ENCODE results near the gene EPHB2.

EPHB2 gene

DNA sequence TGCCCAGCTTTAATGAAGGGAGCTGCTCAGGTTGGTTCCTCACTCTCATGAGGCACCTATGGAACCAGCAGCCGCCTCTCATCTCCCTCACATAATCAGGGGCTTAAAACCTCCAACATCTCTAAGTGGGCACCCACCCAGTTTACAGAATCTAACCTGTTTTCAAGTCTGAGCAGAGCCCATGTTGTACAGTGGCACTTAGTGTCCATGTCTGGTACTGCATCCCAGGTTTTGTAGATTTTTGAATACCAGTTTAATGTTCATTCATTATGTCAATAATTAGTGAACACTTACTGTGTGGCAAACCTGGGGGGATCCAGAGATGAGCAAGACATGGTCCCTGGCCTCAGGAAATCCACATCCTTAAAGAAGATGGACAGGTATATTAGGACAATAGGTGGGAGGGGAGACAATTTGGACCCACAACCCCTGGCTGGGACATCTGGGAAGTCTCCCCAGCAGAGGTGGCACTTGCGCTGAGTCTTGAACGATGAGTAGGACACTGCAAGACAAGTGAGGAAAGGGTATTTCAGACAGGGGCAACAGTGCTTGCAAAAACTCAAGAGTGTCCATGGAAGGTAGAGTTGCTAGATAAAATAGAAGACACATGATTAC, 178.7 kb downstream of the EPHB2 start:
- peak; percentile 33 for DNase-seq

DNA sequence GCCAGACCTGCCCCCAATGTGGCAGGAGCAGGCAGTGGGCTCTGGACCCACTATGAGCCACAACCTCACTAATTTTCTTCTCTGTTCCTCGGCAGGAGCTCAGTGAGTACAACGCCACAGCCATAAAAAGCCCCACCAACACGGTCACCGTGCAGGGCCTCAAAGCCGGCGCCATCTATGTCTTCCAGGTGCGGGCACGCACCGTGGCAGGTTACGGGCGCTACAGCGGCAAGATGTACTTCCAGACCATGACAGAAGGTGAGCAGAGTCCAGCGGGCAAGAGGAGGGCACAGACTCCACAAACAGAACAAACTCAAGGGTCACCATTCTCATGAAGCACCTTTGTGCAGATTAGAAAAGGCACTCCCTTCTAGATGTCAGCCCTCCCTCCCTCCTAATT, 182.2 kb downstream of the EPHB2 start:
- DNase-seq, result no peak

DNA sequence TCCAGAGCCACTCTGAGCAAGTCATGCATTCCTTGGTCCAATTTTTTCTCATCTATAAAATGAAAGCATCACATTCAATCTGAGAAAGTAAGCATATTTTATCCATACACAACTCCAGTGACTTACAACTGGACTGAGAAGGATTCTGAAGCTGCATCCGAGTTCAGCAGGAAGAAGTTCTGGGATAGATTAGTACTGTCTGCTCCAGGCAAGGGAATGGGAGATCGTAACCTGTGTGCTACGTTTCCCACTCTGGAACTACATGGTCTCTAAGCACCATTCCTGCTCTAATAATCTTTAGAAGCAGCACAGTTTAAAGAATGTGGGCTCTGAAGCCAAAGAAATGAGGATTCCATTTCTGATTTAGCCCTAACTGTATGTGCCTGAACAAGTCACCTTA, 182.7 kb downstream of the EPHB2 start:
- DNase-seq, result no peak

DNA sequence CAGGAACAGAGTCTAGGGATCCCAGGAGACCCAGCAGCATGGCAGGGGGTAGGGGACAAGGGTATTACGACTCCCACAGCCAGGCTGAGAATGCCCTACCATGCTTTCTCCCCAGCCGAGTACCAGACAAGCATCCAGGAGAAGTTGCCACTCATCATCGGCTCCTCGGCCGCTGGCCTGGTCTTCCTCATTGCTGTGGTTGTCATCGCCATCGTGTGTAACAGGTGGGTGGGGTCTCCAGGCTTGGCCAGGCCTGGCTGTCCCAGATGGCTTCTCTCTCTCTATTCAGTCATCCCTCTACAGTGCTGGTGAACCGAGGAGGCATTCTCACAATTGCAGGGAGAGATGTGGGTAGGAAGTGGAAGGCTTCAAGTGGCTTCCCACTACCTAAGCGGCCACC, 184.7 kb downstream of the EPHB2 start:
- DNase-seq, result no peak

DNA sequence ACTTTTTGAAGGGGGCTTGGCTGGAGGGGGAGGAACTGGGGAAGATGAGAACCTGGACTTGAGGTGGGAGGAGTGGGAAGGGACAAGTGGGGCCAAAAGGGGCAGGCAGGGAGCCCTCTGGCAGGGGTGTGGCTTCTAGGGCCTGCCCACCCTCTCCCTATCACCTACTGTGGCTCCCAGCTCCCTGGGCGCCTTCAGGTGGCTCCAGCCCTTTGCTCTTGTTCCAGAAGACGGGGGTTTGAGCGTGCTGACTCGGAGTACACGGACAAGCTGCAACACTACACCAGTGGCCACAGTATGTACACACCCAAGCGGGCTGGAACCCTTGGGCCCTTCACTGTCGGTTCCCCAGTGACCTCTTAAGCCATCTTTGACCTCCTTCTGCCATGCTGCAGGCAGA, 185.5 kb downstream of the EPHB2 start:
- DNase-seq, result no peak

DNA sequence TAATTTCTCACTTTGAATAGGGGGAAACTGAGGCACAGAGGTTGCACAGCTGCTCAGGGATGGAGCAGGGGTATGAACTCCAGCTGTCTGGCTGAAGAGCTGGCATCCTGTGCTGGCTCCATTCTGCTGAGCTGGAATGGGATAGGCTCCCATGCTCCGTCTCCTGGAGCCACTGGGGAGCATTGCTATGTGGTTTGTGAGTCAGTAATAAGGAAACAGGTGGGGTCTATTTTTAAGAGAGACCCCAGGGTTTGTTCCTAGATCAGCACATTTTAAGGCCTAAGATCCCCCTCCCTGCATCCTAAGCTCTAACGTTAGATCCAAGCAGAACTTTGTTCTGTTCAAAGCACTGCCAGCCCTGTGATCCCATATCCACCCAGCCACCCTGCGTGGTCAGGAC, 189.8 kb downstream of the EPHB2 start:
- no peak for DNase-seq

DNA sequence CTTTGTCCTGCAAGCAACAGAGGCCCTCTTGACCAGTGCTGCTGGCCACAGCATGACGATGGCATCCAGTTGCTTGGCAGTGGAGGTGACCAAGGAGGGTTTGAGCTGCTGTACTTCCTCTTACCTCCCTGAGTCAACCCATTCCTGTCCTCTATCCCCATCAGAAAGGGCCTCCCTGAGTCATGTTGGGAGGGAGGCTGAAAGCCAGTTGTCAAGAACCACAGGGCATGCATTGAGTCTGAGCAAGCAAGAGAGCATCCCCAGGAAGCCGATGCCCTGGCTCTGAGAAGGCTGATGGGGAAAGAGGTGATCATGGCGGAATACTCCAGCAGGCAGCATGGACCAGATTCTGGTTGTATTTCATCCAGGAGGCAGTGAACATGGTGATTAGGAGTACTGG, 192.5 kb downstream of the EPHB2 start:
- no peak for DNase-seq

DNA sequence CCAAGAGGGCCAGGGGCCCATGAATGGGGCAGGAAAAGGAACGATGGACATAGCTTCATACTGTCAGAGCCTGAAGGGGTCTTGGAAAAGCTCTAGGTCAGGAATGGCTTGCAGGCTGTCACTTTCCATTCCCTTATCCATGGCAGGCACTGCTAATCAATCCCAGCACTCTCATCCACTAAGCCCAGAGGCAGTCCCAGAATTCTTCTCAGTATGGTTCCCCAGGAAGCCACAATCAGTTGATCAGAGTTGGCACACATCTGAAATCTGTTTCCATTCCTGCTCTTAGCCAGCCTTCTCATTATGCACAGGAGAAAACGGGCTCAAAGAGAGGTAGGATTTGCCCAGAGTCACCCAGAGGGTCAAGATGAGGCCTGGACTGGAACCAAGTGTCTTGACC, 196.3 kb downstream of the EPHB2 start:
- DNase-seq, result no peak

DNA sequence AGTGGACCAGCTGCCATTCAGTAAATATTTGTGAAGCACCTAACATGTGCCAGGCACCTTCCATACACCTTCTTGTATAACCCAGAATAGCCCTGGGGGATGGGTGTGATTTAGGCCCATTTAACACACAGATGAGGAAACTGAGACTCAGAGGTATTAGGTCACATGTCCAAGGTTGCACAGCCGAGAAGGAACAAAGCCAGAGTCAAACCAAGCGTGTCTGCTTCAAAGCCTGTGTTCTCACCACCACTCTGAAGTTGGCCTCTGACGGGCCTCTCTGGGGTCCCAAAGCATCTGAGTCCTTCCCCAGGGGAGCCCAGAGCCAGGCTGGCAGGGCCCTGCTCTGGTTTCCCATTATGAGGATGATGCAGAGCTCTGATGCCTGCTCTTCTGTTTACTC, 196.9 kb downstream of the EPHB2 start:
- no peak for DNase-seq

DNA sequence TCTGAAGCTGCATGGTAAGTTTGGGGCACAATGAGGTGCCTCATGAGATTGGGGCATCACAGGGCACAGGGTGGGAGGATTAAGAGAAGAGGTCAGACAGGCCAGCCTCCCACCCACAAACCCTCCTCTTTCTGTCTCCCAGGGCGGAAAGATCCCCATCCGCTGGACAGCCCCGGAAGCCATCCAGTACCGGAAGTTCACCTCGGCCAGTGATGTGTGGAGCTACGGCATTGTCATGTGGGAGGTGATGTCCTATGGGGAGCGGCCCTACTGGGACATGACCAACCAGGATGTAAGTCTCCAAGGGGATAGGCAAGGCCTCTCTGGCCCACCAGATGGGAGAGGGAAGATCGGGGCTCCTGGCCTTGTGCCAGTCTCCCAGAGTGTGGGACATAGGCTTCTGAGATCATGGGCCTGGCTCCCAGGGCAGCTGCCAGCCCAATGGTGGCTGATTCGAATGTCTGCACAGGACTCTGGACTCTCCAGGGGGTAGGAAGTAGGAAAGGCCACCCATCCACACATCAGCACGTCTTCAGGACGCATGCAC, 198.3 kb downstream of the EPHB2 start:
- DNase-seq, result no peak

DNA sequence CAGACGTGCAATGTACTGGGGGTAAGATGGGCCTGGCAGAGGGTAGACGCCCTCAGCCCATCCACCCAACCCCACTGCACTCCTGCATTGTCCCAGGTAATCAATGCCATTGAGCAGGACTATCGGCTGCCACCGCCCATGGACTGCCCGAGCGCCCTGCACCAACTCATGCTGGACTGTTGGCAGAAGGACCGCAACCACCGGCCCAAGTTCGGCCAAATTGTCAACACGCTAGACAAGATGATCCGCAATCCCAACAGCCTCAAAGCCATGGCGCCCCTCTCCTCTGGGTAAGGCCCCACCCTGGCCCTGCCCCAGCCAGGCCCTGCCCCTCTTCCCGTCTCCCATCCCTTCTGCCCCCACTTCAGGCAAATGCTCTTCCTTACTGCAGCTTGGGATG, 199.6 kb downstream of the EPHB2 start:
- DNase-seq, result no peak

DNA sequence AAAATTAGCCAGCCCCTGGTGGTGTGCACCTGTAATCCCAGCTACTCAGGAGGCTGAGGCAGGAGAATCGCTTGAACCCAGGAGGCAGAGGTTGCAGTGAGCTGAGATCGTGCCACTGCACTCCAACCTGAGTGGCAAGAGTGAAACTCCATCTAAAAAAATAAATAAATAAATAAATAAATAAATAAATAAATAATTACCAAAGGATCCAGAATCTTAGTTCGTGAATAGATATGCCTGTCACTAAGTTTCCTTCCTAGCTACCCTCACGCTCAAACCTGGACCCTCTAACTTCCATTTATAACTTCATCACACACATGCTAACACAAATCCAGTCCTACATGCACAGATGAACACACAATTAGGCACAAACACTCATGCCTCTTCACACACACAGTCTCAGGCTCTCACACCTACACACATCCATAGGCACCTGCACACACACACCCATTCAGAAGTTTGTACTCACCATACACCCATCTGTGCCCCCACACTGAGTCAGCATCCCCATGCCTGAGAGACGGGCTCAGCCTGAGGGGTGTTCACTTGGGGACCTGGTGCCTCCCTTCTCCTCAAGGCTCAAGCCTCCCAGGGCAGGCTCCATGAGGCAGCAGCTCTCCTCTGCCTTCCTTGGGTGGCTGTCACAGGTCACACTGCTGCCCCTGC, 200.5 kb downstream of the EPHB2 start:
- no peak for DNase-seq

DNA sequence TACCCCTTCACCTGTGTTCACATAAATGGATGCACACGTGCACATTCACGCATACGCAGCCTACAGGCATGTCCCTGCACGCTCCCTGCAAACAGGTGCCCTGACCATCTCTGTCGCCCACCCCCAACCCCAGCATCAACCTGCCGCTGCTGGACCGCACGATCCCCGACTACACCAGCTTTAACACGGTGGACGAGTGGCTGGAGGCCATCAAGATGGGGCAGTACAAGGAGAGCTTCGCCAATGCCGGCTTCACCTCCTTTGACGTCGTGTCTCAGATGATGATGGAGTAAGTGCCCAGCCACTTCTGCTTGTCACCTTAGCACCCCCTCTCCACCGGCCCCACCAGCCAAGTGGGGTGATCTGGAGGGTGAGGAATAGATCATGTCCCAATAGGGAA, 201.7 kb downstream of the EPHB2 start:
- no peak for DNase-seq

DNA sequence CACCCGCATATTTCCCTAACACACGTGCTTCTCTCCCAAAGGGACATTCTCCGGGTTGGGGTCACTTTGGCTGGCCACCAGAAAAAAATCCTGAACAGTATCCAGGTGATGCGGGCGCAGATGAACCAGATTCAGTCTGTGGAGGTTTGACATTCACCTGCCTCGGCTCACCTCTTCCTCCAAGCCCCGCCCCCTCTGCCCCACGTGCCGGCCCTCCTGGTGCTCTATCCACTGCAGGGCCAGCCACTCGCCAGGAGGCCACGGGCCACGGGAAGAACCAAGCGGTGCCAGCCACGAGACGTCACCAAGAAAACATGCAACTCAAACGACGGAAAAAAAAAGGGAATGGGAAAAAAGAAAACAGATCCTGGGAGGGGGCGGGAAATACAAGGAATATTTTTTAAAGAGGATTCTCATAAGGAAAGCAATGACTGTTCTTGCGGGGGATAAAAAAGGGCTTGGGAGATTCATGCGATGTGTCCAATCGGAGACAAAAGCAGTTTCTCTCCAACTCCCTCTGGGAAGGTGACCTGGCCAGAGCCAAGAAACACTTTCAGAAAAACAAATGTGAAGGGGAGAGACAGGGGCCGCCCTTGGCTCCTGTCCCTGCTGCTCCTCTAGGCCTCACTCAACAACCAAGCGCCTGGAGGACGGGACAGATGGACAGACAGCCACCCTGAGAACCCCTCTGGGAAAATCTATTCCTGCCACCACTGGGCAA, 202.9 kb downstream of the EPHB2 start:
- no peak for DNase-seq

DNA sequence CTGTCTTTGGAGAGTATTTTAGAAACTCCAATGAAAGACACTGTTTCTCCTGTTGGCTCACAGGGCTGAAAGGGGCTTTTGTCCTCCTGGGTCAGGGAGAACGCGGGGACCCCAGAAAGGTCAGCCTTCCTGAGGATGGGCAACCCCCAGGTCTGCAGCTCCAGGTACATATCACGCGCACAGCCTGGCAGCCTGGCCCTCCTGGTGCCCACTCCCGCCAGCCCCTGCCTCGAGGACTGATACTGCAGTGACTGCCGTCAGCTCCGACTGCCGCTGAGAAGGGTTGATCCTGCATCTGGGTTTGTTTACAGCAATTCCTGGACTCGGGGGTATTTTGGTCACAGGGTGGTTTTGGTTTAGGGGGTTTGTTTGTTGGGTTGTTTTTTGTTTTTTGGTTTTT, 203.5 kb downstream of the EPHB2 start:
- DNase-seq, result no peak

DNA sequence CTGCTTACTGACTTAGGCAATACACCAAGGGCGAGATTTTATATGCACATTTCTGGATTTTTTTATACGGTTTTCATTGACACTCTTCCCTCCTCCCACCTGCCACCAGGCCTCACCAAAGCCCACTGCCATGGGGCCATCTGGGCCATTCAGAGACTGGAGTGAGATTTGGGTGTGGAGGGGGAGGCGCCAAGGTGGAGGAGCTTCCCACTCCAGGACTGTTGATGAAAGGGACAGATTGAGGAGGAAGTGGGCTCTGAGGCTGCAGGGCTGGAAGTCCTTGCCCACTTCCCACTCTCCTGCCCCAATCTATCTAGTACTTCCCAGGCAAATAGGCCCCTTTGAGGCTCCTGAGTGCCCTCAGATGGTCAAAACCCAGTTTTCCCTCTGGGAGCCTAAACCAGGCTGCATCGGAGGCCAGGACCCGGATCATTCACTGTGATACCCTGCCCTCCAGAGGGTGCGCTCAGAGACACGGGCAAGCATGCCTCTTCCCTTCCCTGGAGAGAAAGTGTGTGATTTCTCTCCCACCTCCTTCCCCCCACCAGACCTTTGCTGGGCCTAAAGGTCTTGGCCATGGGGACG, 204.1 kb downstream of the EPHB2 start:
- no peak for DNase-seq

DNA sequence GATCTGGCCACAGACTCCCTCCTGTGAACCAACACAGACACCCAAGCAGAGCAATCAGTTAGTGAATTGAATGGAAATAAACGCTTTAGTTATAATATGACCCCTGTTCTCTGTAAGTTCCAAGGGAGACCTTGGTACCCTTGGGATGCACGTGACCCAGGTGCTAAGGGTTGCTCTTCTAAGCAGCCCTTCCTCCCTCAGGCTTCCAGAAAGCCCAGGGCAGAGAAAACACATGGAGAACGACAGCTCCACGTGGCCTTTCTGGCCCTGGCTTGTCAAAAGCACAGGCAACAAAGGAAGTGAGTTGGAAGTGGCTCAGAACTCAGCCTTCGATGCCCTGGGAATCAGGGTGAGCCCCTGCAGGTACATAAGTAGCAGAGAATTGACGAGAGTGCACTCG, 204.6 kb downstream of the EPHB2 start:
- DNase-seq, result no peak

DNA sequence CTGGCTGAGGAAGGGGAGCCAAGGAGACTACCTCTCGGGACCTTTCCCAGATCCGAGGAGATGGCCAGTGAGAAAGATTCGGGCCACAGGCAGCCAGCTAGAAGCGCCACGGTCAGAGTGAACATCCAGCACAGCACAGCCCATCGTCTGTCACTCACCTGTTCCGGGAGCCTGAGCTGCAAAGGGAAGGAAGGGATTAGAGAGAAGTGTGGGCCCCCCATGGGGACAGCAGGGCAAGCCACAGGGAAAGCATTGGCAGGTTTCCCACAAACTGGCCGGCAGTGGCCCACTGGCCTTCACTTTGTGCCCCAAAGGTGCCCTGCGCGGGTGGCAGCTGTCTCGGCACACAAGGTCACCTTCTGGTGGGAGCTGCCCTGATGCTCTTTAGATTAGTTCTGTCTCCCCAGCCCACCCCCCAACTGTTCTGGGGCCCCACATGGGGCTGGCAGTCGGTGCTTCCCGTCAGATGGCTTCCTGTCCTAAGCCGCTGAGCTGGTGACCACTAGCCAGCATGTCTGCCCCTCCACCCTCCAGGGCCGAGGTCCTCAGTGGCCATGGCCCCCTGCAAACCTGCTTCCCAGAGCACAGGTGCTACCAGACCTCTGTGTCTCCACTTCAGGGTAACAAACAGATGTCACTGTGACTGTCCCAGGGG, 205.3 kb downstream of the EPHB2 start:
- DNase-seq, result no peak

DNA sequence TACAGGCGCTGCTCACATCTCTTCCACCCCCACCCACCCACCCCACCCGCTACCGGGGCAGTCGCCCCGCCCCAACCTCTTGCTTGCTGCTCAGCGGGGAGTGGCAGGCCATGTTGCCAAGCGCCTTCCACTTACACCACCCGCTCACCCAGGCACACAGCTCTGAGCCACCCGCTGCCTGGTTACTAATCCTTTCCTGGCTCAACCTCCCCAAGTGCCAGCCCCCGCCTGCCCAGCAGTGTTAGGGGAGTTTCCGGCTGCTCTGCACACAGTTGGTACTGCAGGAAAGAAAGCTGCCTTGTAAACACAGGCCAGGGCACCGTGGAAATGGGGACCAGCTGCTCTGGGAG, 205.8 kb downstream of the EPHB2 start:
- no peak for DNase-seq

DNA sequence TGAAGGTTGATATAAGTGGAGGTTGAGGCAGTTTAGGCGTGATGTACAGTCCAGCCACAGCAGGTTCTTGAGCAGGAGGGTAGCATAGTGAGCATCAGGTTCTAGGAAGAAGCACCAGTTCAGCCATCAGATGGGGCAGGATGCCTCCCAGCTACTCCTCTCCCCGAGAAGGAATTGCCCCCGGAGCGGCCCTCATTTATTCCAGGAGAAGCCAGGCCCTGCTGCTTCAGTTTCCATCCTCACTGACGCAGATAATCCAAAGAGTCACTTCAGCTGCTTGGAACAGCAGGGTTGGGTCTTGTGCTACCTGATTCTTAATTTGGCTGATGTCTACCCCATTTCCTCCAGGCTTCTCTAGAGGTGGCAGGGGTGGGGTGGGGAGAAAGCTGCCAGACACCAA, 207.3 kb downstream of the EPHB2 start:
- no peak for DNase-seq

DNA sequence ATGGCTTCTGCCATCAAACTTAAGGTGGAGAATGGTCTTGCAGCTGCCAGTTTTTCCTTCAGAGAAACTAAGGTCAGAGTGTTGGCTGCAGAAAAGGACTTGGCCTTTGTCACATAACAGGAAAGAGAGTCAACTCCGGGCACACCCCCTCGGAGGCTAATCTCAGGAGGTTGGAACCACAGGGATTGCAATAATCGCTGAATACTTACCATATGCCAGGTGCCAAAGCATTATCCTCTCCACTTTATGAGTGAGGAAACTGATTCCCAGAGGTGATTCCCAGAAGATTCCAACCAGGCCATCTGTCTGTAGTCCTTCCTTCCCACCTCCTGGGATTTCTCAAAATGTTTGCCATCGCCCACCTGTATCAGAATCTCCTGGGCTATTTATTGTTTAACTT, 208.0 kb downstream of the EPHB2 start:
- no peak for DNase-seq

DNA sequence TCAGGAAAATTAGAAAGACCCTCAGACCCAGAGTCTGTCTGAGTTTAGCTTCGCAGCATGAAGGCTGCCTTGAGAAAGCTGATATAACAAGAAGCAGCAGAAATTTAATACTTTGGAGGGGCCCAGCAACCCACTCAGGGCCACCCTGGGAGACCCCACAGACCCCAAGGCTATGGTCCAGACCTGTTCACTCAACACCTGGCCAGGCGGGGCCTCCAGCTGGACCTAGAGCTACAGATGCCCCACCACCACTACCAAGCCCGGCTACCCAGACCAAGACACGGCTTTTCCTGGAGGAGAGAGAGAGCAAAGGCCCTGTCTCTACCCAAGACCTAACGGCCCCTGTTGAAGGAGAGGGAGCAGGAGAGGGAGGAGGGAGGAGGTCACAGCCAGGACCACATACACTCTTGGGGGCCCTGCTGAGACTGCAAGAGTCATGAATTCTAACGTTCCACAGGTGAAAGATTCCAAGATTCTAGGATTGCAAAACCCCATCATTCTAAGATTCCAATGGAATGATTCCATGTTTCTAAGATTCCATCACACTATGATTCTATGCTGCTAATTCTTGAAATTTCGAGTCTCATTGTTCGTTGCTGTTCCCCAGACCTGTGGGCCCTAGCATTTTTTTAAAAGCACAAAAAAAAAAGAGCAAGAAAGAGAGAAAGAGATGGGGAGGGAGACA, 208.8 kb downstream of the EPHB2 start:
- DNase-seq, result no peak

Data from RPMI8226 (cell line).